K562 (cell line): ENCODE data around the gene DNAJB11.

ENCODE experiments used
- CEBPB ChIP-seq: fragments of 450-650 bp; IDR thresholded peaks from 2 replicates; pipeline ENCODE4 v1.6.1; 2016; ENCODE audit warnings: missing genetic modification characterization, missing compliant biosample characterization
- CHD1 ChIP-seq: fragments of 200-600 bp; sonication (generic); IDR thresholded peaks from one replicate; pipeline ENCODE4 v1.6.1; 2012; ENCODE audit warnings: mild to moderate bottlenecking, moderate library complexity, low read length, inconsistent platforms
- IRF2 ChIP-seq: sonication (generic); formaldehyde crosslinking; IDR thresholded peaks from 2 replicates; pipeline ENCODE4 v1.8.1; 2022; ENCODE audit warnings: mild to moderate bottlenecking, missing genetic modification reagents
- SAP30 ChIP-seq: fragments of 200-600 bp; sonication (generic); IDR thresholded peaks from 2 replicates; pipeline ENCODE4 v1.6.1; 2012; ENCODE audit warnings: borderline replicate concordance, low read depth, mild to moderate bottlenecking, moderate library complexity, low read length, control low read depth, inconsistent platforms; ENCODE audit not compliant: insufficient read depth, poor library complexity, severe bottlenecking
- THRAP3 ChIP-seq: fragments of 450-650 bp; IDR thresholded peaks from 2 replicates; pipeline ENCODE4 v1.6.1; 2016; ENCODE audit warnings: mild to moderate bottlenecking, inconsistent platforms, borderline replicate concordance
- ZFX ChIP-seq: sonication (generic); formaldehyde crosslinking; IDR thresholded peaks from 2 replicates; pipeline ENCODE4 v1.8.0; 2022; ENCODE audit warnings: mild to moderate bottlenecking, missing genetic modification reagents, moderate library complexity
- ZNF217 ChIP-seq: sonication (generic); formaldehyde crosslinking; IDR thresholded peaks from 2 replicates; pipeline ENCODE4 v1.8.0; 2022; ENCODE audit warnings: mild to moderate bottlenecking, missing genetic modification reagents
- ZNF384 ChIP-seq: IDR thresholded peaks from 2 replicates; pipeline ENCODE4 v1.6.1; 2012; ENCODE audit warnings: low read depth, low read length, improper control_type of control experiment
- ZZZ3 ChIP-seq: fragments of 450-650 bp; IDR thresholded peaks from 2 replicates; pipeline ENCODE4 v1.6.1; 2016; ENCODE audit warnings: antibody characterized with exemption, mild to moderate bottlenecking, moderate library complexity
- TF ChIP-seq, protein P1 (sequence below): fragments of 450-650 bp; IDR thresholded peaks from 2 replicates; pipeline ENCODE4 v1.6.1; 2016; ENCODE audit warnings: mild to moderate bottlenecking
- TF ChIP-seq, protein P2 (sequence below), 2 experiments: fragments of 450-650 bp in 1 of 2; sonication (generic) in 1 of 2; formaldehyde crosslinking; conservative IDR thresholded peaks; 2 replicates each; pipeline versions ENCODE4 v1.4.0 to v1.8.1; 2020 to 2022; ENCODE audit warnings: mild to moderate bottlenecking in 1 of 2, missing genetic modification reagents in 1 of 2
- TF ChIP-seq, protein P3 (sequence below), 2 experiments: fragments of 450-650 bp; formaldehyde crosslinking in 1 of 2; IDR thresholded peaks; 2 replicates each; pipeline versions ENCODE4 v1.4.0 to v1.6.1; 2014 to 2020; ENCODE audit warnings: mild to moderate bottlenecking in 2 of 2, borderline replicate concordance in 1 of 2, low read depth in 1 of 2
- TF ChIP-seq, protein P4 (sequence below), 3 experiments: IDR thresholded peaks in 2 of 3; conservative IDR thresholded peaks in 1 of 3; 2 replicates each; pipeline ENCODE4 v1.5.1; 2011 to 2012; ENCODE audit warnings: low read length in 3 of 3, mild to moderate bottlenecking in 3 of 3, control low read depth in 2 of 3, improper control_type of control experiment in 1 of 3, inconsistent platforms in 1 of 3, low read depth in 1 of 3, mixed read lengths in 1 of 3, moderate library complexity in 1 of 3; ENCODE audit not compliant: insufficient read depth in 2 of 3
- TF ChIP-seq, protein P5 (sequence below): fragments of 450-650 bp; IDR thresholded peaks from 2 replicates; pipeline ENCODE4 v1.6.1; 2016; ENCODE audit warnings: missing biosample characterization, missing genetic modification characterization

DNA sequence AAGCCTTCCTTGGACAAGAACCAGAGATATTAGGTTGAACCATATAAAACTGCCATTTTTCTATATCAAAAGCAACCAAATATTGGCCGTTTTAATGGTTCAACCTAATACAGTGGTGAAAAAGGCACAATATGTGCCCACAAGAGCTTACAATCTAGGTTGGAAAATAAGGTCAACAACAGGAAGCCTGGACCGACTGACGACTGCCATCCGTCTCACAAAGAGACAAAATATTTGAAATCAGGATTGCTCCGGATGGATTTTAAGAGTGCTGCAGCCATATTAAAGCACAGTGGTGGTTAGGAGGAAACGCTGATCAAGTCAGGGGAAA is 43.7 kb downstream of the DNAJB11 start:
- TF ChIP-seq CEBPB (tag) = no peak
- TF ChIP-seq IRF2 (CRISPR knock-in tag) = no peak
- TF ChIP-seq, protein P1, sequence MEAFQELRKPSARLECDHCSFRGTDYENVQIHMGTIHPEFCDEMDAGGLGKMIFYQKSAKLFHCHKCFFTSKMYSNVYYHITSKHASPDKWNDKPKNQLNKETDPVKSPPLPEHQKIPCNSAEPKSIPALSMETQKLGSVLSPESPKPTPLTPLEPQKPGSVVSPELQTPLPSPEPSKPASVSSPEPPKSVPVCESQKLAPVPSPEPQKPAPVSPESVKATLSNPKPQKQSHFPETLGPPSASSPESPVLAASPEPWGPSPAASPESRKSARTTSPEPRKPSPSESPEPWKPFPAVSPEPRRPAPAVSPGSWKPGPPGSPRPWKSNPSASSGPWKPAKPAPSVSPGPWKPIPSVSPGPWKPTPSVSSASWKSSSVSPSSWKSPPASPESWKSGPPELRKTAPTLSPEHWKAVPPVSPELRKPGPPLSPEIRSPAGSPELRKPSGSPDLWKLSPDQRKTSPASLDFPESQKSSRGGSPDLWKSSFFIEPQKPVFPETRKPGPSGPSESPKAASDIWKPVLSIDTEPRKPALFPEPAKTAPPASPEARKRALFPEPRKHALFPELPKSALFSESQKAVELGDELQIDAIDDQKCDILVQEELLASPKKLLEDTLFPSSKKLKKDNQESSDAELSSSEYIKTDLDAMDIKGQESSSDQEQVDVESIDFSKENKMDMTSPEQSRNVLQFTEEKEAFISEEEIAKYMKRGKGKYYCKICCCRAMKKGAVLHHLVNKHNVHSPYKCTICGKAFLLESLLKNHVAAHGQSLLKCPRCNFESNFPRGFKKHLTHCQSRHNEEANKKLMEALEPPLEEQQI = no peak
- TF ChIP-seq, protein P2, sequence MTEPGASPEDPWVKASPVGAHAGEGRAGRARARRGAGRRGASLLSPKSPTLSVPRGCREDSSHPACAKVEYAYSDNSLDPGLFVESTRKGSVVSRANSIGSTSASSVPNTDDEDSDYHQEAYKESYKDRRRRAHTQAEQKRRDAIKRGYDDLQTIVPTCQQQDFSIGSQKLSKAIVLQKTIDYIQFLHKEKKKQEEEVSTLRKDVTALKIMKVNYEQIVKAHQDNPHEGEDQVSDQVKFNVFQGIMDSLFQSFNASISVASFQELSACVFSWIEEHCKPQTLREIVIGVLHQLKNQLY (CRISPR knock-in tag; conservative IDR thresholded peaks at IDR 0.05) = no peak
- TF ChIP-seq ZZZ3 = no peak
- TF ChIP-seq, protein P3, sequence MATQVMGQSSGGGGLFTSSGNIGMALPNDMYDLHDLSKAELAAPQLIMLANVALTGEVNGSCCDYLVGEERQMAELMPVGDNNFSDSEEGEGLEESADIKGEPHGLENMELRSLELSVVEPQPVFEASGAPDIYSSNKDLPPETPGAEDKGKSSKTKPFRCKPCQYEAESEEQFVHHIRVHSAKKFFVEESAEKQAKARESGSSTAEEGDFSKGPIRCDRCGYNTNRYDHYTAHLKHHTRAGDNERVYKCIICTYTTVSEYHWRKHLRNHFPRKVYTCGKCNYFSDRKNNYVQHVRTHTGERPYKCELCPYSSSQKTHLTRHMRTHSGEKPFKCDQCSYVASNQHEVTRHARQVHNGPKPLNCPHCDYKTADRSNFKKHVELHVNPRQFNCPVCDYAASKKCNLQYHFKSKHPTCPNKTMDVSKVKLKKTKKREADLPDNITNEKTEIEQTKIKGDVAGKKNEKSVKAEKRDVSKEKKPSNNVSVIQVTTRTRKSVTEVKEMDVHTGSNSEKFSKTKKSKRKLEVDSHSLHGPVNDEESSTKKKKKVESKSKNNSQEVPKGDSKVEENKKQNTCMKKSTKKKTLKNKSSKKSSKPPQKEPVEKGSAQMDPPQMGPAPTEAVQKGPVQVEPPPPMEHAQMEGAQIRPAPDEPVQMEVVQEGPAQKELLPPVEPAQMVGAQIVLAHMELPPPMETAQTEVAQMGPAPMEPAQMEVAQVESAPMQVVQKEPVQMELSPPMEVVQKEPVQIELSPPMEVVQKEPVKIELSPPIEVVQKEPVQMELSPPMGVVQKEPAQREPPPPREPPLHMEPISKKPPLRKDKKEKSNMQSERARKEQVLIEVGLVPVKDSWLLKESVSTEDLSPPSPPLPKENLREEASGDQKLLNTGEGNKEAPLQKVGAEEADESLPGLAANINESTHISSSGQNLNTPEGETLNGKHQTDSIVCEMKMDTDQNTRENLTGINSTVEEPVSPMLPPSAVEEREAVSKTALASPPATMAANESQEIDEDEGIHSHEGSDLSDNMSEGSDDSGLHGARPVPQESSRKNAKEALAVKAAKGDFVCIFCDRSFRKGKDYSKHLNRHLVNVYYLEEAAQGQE (IDR thresholded peaks at IDR 0.05; ENCODE audit: borderline replicate concordance) = no peak
- TF ChIP-seq, protein P3 (CRISPR knock-in tag; IDR thresholded peaks at IDR 0.05; ENCODE audit: low read depth) = no peak
- TF ChIP-seq, protein P4, sequence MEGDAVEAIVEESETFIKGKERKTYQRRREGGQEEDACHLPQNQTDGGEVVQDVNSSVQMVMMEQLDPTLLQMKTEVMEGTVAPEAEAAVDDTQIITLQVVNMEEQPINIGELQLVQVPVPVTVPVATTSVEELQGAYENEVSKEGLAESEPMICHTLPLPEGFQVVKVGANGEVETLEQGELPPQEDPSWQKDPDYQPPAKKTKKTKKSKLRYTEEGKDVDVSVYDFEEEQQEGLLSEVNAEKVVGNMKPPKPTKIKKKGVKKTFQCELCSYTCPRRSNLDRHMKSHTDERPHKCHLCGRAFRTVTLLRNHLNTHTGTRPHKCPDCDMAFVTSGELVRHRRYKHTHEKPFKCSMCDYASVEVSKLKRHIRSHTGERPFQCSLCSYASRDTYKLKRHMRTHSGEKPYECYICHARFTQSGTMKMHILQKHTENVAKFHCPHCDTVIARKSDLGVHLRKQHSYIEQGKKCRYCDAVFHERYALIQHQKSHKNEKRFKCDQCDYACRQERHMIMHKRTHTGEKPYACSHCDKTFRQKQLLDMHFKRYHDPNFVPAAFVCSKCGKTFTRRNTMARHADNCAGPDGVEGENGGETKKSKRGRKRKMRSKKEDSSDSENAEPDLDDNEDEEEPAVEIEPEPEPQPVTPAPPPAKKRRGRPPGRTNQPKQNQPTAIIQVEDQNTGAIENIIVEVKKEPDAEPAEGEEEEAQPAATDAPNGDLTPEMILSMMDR (IDR thresholded peaks at IDR 0.05 in 2 of 3, conservative IDR thresholded peaks at IDR 0.05 in 1 of 3; ENCODE audit: insufficient read depth in 2 of 3, low read depth in 1 of 3, low read length in 3 of 3) = no peak
- no peak for TF ChIP-seq ZFX (CRISPR knock-in tag)
- TF ChIP-seq CHD1 = no peak
- no peak for TF ChIP-seq ZNF217
- TF ChIP-seq SAP30 = no peak
- no peak for TF ChIP-seq ZNF384
- TF ChIP-seq THRAP3 = no peak
- TF ChIP-seq, protein P5, sequence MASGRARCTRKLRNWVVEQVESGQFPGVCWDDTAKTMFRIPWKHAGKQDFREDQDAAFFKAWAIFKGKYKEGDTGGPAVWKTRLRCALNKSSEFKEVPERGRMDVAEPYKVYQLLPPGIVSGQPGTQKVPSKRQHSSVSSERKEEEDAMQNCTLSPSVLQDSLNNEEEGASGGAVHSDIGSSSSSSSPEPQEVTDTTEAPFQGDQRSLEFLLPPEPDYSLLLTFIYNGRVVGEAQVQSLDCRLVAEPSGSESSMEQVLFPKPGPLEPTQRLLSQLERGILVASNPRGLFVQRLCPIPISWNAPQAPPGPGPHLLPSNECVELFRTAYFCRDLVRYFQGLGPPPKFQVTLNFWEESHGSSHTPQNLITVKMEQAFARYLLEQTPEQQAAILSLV (tag) = no peak
